Stimulated activated CD4-positive, alpha-beta T cell treated with anti-CD3 and anti-CD28 coated beads, Interleukin-1b, Interleukin-23, amount 100 ng/mL, for 48 hours (primary cell): ENCODE results near the gene OGG1.

ENCODE experiments used
- DNase-seq: peaks from one replicate; pipeline ENCODE4 v3.0.0-alpha.2; 2020

Gene OGG1

GRCh38 chr3:9729419-9729818 is 20.3 kb upstream of the OGG1 start:
- no peak for DNase-seq

GRCh38 chr3:9730657-9731205 is 19.0 kb upstream of the OGG1 start:
- DNase-seq: no peak

DNA sequence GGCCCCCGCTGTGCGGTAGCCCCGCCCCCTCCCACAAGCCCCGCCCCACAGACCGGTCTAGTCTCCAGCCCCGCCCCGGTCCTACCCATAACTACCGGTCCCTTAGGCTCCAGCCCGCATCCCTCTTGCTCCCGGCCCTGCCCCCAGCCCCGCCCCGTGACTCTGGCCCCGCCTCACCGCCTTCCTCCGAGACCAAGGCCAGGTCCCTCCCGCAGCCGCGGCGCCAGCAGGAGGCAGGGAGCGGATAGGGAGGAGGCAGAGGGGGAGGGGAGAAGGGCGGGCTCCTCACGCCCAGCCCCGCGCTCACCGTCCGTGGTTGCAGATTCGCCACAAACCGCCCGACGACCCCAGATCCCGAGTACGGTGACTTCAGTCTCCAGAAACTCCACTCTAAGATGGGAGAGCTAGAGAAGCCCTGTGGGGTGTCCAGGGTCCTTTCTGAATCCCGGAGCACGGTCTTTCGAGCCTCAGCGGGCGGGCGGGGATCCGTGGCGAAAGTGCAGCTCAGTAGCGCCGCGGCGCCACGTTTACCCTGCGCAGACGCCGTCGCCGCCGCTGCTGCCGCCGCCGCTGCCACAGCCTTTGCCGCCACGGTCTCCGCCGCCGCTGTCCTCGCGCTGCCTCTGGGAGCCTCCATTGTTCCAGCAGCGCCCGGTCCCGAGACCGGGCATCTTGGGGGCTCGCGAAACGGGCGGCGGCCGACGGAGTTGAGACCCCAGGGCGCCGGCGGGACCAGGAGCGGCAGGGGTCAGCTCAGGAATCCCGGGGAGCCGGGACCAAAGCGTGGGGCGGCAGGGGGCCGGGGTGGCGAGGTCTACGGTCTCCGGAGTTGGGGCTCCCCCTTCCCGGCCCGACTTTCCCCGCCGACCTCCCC is 18.3 kb upstream of the OGG1 start, which contains the start of gene BRPF1:
Gene BRPF1 (plus strand): TSS at position 530 of the 874 bp plus-strand sequence. CDS start 2,406 bp downstream, outside the sequence.
- peak; percentile 99 for DNase-seq

- peak; percentile 40 for DNase-seq
Measured at GRCh38 chr3:9732080-9732739, 17.5 kb upstream of the OGG1 start.

DNA sequence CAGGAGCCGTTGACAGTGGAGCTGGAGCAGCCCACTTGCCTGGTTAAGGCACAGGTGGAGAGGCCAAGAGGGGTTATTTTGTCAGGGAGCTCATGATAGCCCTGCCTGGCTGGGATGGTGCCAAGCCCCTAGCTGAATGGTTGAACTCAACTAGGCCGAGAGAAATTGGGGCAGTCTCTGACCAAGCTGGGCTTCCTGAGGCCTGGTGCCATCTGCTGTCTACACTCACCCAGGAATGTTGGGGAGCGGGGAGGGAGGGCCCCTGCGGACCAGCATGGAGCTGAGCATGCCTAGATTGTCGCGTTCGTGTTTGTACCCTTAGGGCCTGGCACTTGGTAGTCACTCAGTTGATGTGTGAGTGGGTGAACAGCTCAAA is 17.0 kb upstream of the OGG1 start:
- DNase-seq: no peak

GRCh38 chr3:9736831-9737230 is 12.9 kb upstream of the OGG1 start:
- peak; percentile 26 for DNase-seq

GRCh38 chr3:9739181-9739580 is 10.6 kb upstream of the OGG1 start:
- DNase-seq: no peak

DNA sequence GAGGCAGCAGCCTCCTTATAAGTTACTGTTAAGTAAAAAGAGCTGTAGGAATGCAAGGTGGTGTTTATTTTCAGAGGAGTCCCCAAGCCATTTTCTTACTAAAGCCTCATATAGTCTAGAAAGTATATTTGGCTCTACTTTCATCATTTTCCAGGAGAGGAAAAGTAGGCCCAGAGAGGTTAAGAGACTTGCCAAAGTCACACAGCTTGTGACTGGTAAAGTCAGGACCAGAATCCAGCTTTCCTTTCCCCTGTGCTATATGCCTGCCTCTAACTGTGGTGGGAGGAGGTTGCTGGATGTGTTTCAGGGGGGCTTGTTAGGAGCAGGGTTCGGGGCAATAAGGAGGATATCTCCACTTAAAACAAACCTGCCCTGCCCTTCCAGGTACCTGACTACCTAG is 7.2 kb upstream of the OGG1 start:
- no peak for DNase-seq

DNA sequence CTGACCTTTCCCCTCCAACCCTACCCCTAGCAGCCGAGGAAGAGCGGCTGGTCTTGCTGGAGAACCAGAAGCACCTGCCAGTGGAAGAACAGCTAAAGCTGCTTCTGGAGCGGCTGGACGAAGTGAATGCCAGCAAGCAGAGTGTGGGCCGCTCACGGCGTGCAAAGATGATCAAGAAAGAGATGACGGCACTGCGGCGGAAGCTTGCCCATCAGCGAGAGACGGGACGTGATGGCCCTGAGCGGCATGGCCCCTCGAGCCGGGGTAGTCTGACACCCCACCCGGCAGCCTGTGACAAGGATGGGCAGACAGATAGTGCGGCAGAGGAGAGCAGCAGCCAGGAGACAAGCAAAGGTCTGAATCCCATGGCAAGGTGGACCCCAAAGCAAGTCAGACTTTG is 6.2 kb upstream of the OGG1 start:
- DNase-seq: no peak

DNA sequence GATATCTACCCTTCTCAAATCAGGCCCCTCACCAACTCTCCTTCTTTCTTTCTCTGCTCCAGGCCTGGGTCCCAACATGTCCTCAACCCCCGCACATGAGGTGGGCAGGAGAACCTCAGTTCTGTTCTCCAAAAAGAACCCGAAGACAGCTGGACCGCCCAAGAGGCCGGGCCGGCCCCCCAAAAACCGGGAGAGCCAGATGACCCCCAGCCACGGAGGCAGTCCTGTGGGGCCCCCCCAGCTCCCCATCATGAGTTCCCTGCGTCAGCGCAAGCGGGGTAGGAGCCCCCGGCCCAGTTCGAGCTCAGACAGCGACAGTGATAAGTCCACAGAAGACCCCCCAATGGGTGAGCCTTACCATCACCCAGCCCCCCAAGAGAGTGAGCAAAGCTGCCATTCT is 5.6 kb upstream of the OGG1 start:
- DNase-seq: no peak

GRCh38 chr3:9745521-9745920 is 4.2 kb upstream of the OGG1 start:
- DNase-seq: no peak

GRCh38 chr3:9746330-9746729 is 3.4 kb upstream of the OGG1 start:
- DNase-seq: no peak

DNA sequence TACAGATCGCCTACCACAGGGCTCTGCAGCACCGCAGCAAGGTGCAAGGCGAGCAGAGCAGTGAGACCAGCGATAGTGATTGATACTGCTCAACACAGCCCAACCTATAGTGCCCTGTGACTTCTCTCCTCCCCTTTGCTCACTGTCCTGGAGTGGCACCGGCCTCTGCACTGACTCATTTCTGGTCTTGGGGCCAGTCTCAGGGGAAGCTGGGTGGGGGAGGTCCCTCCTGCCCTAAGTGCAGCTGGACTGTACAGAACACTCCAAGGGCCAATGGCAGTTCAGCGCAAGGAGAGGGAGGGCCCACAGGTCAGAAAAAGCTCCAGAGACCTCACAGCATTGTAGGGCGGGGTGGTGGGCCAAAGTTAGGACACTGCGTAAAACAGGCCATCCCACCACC is 2.5 kb upstream of the OGG1 start:
- no peak for DNase-seq

DNA sequence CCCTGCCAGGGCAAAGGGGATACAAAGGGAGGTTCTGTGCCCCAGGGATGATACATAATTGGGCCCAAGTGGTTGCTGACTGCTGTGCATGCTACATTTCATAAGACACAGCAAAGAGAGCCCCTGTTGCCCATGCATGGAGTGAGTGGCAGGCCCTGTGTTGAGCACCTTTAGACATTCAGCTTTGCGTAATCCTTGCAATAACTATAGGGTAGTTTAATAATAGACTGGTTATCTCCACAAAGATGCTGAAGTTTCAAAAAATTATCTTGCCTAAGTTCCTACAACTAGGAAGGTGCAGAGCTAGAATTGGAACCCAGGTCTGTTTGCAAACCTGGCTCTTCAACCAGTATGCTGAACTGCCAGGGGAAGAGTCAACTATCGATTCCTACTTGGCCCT is 1.7 kb upstream of the OGG1 start:
- DNase-seq: no peak

DNA sequence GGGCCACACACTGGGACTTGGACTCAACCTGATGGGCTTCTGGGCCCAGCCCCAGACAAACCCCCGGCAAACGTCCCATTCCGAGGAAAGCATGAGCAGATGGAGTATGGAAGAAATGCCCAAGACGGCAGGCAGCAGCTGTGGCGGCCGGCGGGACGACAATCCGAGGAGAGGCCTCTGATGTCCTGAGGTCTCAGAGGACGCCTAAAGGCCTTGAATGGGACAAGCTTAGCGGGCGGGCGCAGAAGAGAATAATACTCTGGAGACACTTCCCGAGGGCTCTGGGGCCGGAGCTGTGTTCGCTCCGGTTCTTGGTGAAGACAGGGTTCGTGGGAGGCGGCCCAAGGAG is 482 bp upstream of the OGG1 start:
- no peak for DNase-seq

GRCh38 chr3:9750556-9751411 is 1.0 kb downstream of the OGG1 start:
- DNase-seq: no peak

DNA sequence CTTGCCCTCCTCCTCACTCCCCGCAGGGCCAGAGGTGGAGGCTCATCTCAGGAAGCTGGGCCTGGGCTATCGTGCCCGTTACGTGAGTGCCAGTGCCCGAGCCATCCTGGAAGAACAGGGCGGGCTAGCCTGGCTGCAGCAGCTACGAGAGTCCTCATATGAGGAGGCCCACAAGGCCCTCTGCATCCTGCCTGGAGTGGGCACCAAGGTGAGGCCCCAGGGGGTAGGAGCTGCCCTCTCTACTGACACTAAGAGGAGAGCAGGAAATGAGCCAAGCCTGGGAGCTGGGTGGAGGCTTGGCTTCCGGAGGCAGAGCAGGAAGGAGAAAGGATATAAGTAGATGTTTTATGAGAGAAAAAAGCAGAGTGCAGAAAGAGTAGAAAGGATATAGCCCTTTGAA is 4.9 kb downstream of the OGG1 start:
- no peak for DNase-seq

GRCh38 chr3:9757427-9757826 is 7.7 kb downstream of the OGG1 start:
- DNase-seq: no peak

GRCh38 chr3:9760779-9761505 is 11.2 kb downstream of the OGG1 start:
- no peak for DNase-seq

GRCh38 chr3:9761919-9762318 is 12.2 kb downstream of the OGG1 start:
- no peak for DNase-seq

GRCh38 chr3:9762871-9763270 is 13.1 kb downstream of the OGG1 start:
- no peak for DNase-seq

DNA sequence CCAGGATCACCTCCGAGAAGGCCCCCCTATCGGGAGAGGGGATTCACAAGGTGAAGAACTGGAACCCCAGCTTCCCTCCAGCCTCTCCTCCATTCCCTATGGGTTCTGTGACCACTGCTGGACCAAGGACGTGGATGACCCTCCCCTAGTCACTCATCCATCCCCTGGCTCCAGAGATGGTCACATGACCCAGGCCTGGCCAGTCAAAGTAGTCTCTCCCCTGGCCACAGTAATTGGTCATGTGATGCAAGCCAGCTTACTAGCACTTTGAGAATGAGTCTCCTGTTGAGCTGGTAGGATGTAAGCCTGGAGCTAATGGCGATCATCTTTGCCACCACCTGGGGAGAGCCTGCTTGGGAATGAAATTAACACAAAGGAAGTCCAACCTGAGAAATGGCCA is 16.1 kb downstream of the OGG1 start:
- DNase-seq: no peak

- DNase-seq: no peak
Measured at GRCh38 chr3:9767418-9767817, 17.7 kb downstream of the OGG1 start.
